Epithelial cell of esophagus (primary cell): ENCODE results near the gene SUMO4.

Experiments used
- DNase-seq: peaks from one replicate; pipeline ENCODE4 v3.0.0; 2010; ENCODE audit warnings: low read depth
- H3K4me3 ChIP-seq: 2 replicates; pipeline ENCODE4 v1.5.1; 2011; ENCODE audit warnings: mild to moderate bottlenecking, low read length, control low read depth
- CTCF ChIP-seq: IDR thresholded peaks from 2 replicates; pipeline ENCODE4 v1.5.1; 2011; ENCODE audit warnings: low read depth, mild to moderate bottlenecking, low read length, control low read depth, inconsistent platforms; ENCODE audit not compliant: insufficient read depth; ENCODE audit errors: missing control alignments

Gene SUMO4

GRCh38 chr6:149419696-149420404 is 19.8 kb downstream of the SUMO4 start:
- DNase-seq: no peak
- no peak for TF ChIP-seq CTCF
- H3K4me3 ChIP-seq: no peak overlapping the region

- no peak for DNase-seq
- no peak for TF ChIP-seq CTCF
- H3K4me3 ChIP-seq: no peak overlapping the region
These were observed 21.1 kb downstream of the SUMO4 start for GRCh38 chr6:149421132-149421531.

GRCh38 chr6:149422581-149422980 is 22.5 kb downstream of the SUMO4 start:
- no peak for TF ChIP-seq CTCF

GRCh38 chr6:149423964-149424440 is 23.9 kb downstream of the SUMO4 start:
- no peak for DNase-seq
- no peak overlapping the region for H3K4me3 ChIP-seq
- TF ChIP-seq CTCF: no peak

More at GRCh38 chr6:149422581-149422980, 22.5 kb downstream of the SUMO4 start:
- no peak overlapping the region for H3K4me3 ChIP-seq
- DNase-seq: no peak

GRCh38 chr6:149425224-149425623 is 25.2 kb downstream of the SUMO4 start:
- TF ChIP-seq CTCF: no peak
- no peak for DNase-seq
- H3K4me3 ChIP-seq: no peak overlapping the region

GRCh38 chr6:149425754-149426153 is 25.7 kb downstream of the SUMO4 start:
- no peak for TF ChIP-seq CTCF
- no peak overlapping the region for H3K4me3 ChIP-seq
- DNase-seq: no peak

- no peak for TF ChIP-seq CTCF
- no peak overlapping the region for H3K4me3 ChIP-seq
- no peak for DNase-seq
These were observed 28.5 kb downstream of the SUMO4 start for GRCh38 chr6:149428606-149429005.
